MM.1S (cell line): ENCODE results near the gene ADRA1B.

Experiments used
- DNase-seq: peaks from one replicate; pipeline ENCODE4 v3.0.0-alpha.2; 2015
- H2AFZ ChIP-seq: fragments of 300-600 bp; sonication (generic); 2 replicates; pipeline ENCODE4 v1.6.0; 2016; ENCODE audit warnings: antibody characterized with exemption, low read length
- H3F3A ChIP-seq: fragments of 300-600 bp; sonication (generic); 2 replicates; pipeline ENCODE4 v1.6.1; 2016; ENCODE audit warnings: mild to moderate bottlenecking, antibody characterized with exemption, low read length, moderate library complexity, mixed read lengths; ENCODE audit not compliant: insufficient read depth
- H3K27ac ChIP-seq: fragments of 300-600 bp; sonication (generic); 2 replicates; pipeline ENCODE4 v1.5.1; 2016; ENCODE audit warnings: mild to moderate bottlenecking, low read length
- H3K27me3 ChIP-seq: fragments of 300-600 bp; sonication (generic); replicated peaks from 2 replicates; pipeline ENCODE4 v1.6.0; 2016; ENCODE audit warnings: low read length; ENCODE audit not compliant: insufficient read depth
- H3K36me3 ChIP-seq: fragments of 300-600 bp; sonication (generic); replicated peaks from 2 replicates; pipeline ENCODE4 v1.6.1; 2016; ENCODE audit warnings: mild to moderate bottlenecking, low read length, mixed read lengths; ENCODE audit not compliant: insufficient read depth
- H3K4me1 ChIP-seq: fragments of 300-600 bp; sonication (generic); 2 replicates; pipeline ENCODE4 v1.6.1; 2016; ENCODE audit warnings: low read length, mixed read lengths
- H3K4me2 ChIP-seq: fragments of 300-600 bp; sonication (generic); 2 replicates; pipeline ENCODE4 v1.6.0; 2016; ENCODE audit warnings: low read depth, low read length
- H3K4me3 ChIP-seq: fragments of 300-600 bp; sonication (generic); 2 replicates; pipeline ENCODE4 v1.5.1; 2016; ENCODE audit warnings: low read length, mixed read lengths
- H3K79me2 ChIP-seq: fragments of 300-600 bp; sonication (generic); 2 replicates; pipeline ENCODE4 v1.6.1; 2016; ENCODE audit warnings: mixed run types, low read length, mixed read lengths
- H3K9ac ChIP-seq: fragments of 300-600 bp; sonication (generic); 2 replicates; pipeline ENCODE4 v1.6.1; 2016; ENCODE audit warnings: low read length, mixed read lengths
- H3K9me2 ChIP-seq: fragments of 300-600 bp; sonication (generic); replicated peaks from 2 replicates; pipeline ENCODE4 v1.6.1; 2016; ENCODE audit warnings: mild to moderate bottlenecking, low read length, mixed read lengths; ENCODE audit not compliant: insufficient read depth
- H3K9me3 ChIP-seq: fragments of 300-600 bp; sonication (generic); replicated peaks from 2 replicates; pipeline ENCODE4 v1.6.1; 2016; ENCODE audit warnings: mild to moderate bottlenecking, low read length, mixed read lengths; ENCODE audit not compliant: insufficient read depth
- H4K20me1 ChIP-seq: fragments of 300-600 bp; sonication (generic); 2 replicates; pipeline ENCODE4 v1.6.1; 2016; ENCODE audit warnings: mild to moderate bottlenecking, low read length, moderate library complexity, mixed read lengths; ENCODE audit not compliant: insufficient read depth
- CTCF ChIP-seq: fragments of 300-600 bp; sonication (generic); IDR thresholded peaks from 2 replicates; pipeline ENCODE4 v1.5.1; 2016; ENCODE audit warnings: antibody characterized with exemption, low read length, mixed read lengths
- EZH2 ChIP-seq: fragments of 300-600 bp; sonication (generic); optimal IDR thresholded peaks from 2 replicates; pipeline ENCODE3; 2017; ENCODE audit warnings: low read depth, mild to moderate bottlenecking, antibody characterized with exemption, low read length, mixed read lengths
- EZH2phosphoT487 ChIP-seq: fragments of 300-600 bp; sonication (generic); IDR thresholded peaks from 2 replicates; pipeline ENCODE4 v1.6.1; 2018; ENCODE audit warnings: antibody characterized with exemption, low read length

ADRA1B gene

DNA sequence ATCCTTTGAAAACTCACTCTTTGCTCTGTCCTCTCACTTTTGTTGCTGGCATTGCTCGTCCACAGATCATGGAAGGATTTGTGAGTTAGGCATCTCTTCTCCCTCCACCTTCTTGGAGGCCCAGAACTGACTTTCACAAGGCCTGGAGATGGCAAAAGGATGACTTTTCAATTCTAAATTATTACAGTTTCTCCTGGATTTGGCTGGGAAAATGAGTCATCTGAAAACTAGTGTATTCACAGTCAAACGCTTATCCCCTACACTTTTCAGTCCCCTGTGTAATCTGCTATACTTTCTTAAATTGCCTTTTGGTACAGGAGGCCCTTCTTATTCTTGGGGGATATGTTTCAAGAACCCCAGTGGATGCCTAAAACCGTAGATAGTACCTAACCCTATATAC lies 35.6 kb downstream of the ADRA1B start:
- H3K36me3 ChIP-seq, result no peaks in the 10 kb centered on the region
- H3K9me3 ChIP-seq, result no peaks in the 10 kb centered on the region
- H3K27me3 ChIP-seq, result no peaks in the 10 kb centered on the region
- H3K4me1 ChIP-seq, result no peaks in the 10 kb centered on the region
- no peaks in the 10 kb centered on the region for H3K79me2 ChIP-seq
- no peak overlapping the region for H3K9ac ChIP-seq
- no peaks in the 10 kb centered on the region for H3F3A ChIP-seq
- H3K4me3 ChIP-seq, result no peak overlapping the region
- DNase-seq, result no peak
- H3K27ac ChIP-seq, result no peak overlapping the region
- no peaks in the 10 kb centered on the region for H3K9me2 ChIP-seq
- no peak overlapping the region for H3K4me2 ChIP-seq
- no peak overlapping the region for H2AFZ ChIP-seq
- no peaks in the 10 kb centered on the region for H4K20me1 ChIP-seq
- TF ChIP-seq EZH2, result no peak
- no peak for TF ChIP-seq CTCF
- TF ChIP-seq EZH2phosphoT487, result no peak

GRCh38 chr5:159953609-159954008 lies 37.3 kb downstream of the ADRA1B start:
- H3K9ac ChIP-seq, result no peak overlapping the region

GRCh38 chr5:159955056-159955624 lies 38.9 kb downstream of the ADRA1B start:
- no peak overlapping the region for H3K4me2 ChIP-seq
- H3K9me2 ChIP-seq, result no peaks in the 10 kb centered on the region
- no peaks in the 10 kb centered on the region for H4K20me1 ChIP-seq
- H3K79me2 ChIP-seq, result no peaks in the 10 kb centered on the region
- no peak for TF ChIP-seq CTCF
- TF ChIP-seq EZH2, result no peak
- no peak for TF ChIP-seq EZH2phosphoT487
- H3K4me3 ChIP-seq, result no peak overlapping the region
- no peaks in the 10 kb centered on the region for H3K9me3 ChIP-seq
- H3K36me3 ChIP-seq, result no peaks in the 10 kb centered on the region
- H3K4me1 ChIP-seq, result no peaks in the 10 kb centered on the region
- no peak overlapping the region for H3K27ac ChIP-seq
- H3K27me3 ChIP-seq, result no peaks in the 10 kb centered on the region
- H2AFZ ChIP-seq, result no peak overlapping the region
- H3F3A ChIP-seq, result no peaks in the 10 kb centered on the region
- H3K9ac ChIP-seq, result no peak overlapping the region
- no peak for DNase-seq

More at GRCh38 chr5:159953609-159954008, 37.3 kb downstream of the ADRA1B start:
- Histone ChIP-seq H3F3A (no peaks in the 10 kb centered on the region), H3K4me2 (no peak overlapping the region), H3K4me3 (no peak overlapping the region), H3K36me3 (no peaks in the 10 kb centered on the region), H3K9me2 (no peaks in the 10 kb centered on the region), H3K4me1 (no peaks in the 10 kb centered on the region), H3K27me3 (no peaks in the 10 kb centered on the region), H3K9me3 (no peaks in the 10 kb centered on the region), H4K20me1 (no peaks in the 10 kb centered on the region), H2AFZ (no peak overlapping the region), H3K79me2 (no peaks in the 10 kb centered on the region), H3K27ac (no peak overlapping the region)
- no peak for DNase-seq
- TF ChIP-seq EZH2 (no peak), EZH2phosphoT487 (no peak), CTCF (no peak)
